Neural cell (in vitro differentiated cells): ENCODE measurements around the gene TOP3A. TPM values are rescaled to one million over a fixed set of nuclear protein-coding genes. Genes with fewer than 3 reads are reported as not detected.

ENCODE experiments used
- H2AFZ ChIP-seq: fragments of 200-600, 300-800 bp; sonication (generic), shearing (Covaris generic); 2 replicates; pipeline ENCODE4 v1.6.0; 2014; ENCODE audit warnings: low read depth, mild to moderate bottlenecking, antibody characterized with exemption, low read length, moderate library complexity
- H3F3A ChIP-seq: fragments of 200-600 bp; shearing (Covaris generic); 2 replicates; pipeline ENCODE4 v1.6.1; 2016; ENCODE audit warnings: mild to moderate bottlenecking, moderate library complexity, mixed read lengths, antibody characterized with exemption, low read length; ENCODE audit not compliant: insufficient read depth, poor library complexity, severe bottlenecking
- H3K27ac ChIP-seq: fragments of 200-600, 300-800 bp; sonication (generic), shearing (Covaris generic); 2 replicates; pipeline ENCODE4 v1.5.1; 2014; ENCODE audit warnings: mild to moderate bottlenecking, low read length, moderate library complexity
- H3K27me3 ChIP-seq: fragments of 300-800, 200-600 bp; sonication (generic), shearing (Covaris generic); 2 replicates; pipeline ENCODE4 v1.6.0; 2014; ENCODE audit warnings: mild to moderate bottlenecking, low read depth, low read length, moderate library complexity; ENCODE audit not compliant: insufficient read depth
- H3K36me3 ChIP-seq: fragments of 300-800, 200-600 bp; sonication (generic), shearing (Covaris generic); 2 replicates; pipeline ENCODE4 v1.5.1; 2014; ENCODE audit warnings: mild to moderate bottlenecking, antibody characterized with exemption, low read length, moderate library complexity; ENCODE audit not compliant: insufficient read depth
- H3K4me2 ChIP-seq: fragments of 300-800, 200-600 bp; sonication (generic), shearing (Covaris generic); 2 replicates; pipeline ENCODE4 v1.6.0; 2014; ENCODE audit warnings: mild to moderate bottlenecking, low read length
- H3K4me3 ChIP-seq: fragments of 300-800, 200-600 bp; sonication (generic), shearing (Covaris generic); 2 replicates; pipeline ENCODE4 v1.5.1; 2014; ENCODE audit warnings: mild to moderate bottlenecking, low read length, moderate library complexity
- H3K79me2 ChIP-seq: fragments of 200-600 bp; shearing (Covaris generic); replicated peaks from 2 replicates; pipeline ENCODE4 v1.6.0; 2014; ENCODE audit warnings: mild to moderate bottlenecking, low read length, moderate library complexity; ENCODE audit not compliant: insufficient read depth
- H3K9ac ChIP-seq: fragments of 300-800, 200-600 bp; sonication (generic), shearing (Covaris generic); 2 replicates; pipeline ENCODE4 v1.6.1; 2016; ENCODE audit warnings: mild to moderate bottlenecking, low read length, mixed read lengths
- H3K9me2 ChIP-seq: fragments of 200-600 bp; shearing (Covaris generic); 2 replicates; pipeline ENCODE4 v1.6.1; 2016; ENCODE audit warnings: mild to moderate bottlenecking, low read length, mixed read lengths; ENCODE audit not compliant: insufficient read depth
- H3K9me3 ChIP-seq: fragments of 200-600, 300-800 bp; sonication (generic), shearing (Covaris generic); 2 replicates; pipeline ENCODE4 v1.6.1; 2016; ENCODE audit warnings: mild to moderate bottlenecking, mixed run types, low read length, moderate library complexity, mixed read lengths
- H4K20me1 ChIP-seq: fragments of 200-600 bp; shearing (Covaris generic); 2 replicates; pipeline ENCODE4 v1.6.1; 2016; ENCODE audit warnings: mild to moderate bottlenecking, mixed run types; ENCODE audit not compliant: insufficient read depth
- CTCF ChIP-seq: fragments of 450-650 bp; IDR thresholded peaks from 2 replicates; pipeline ENCODE4 v1.5.1; 2014; ENCODE audit warnings: antibody characterized with exemption, mild to moderate bottlenecking, moderate library complexity; ENCODE audit not compliant: poor library complexity, severe bottlenecking
- EP300 ChIP-seq: fragments of 450-650 bp; conservative IDR thresholded peaks from 2 replicates; pipeline ENCODE4 v1.6.1; 2014; ENCODE audit warnings: antibody characterized with exemption, mild to moderate bottlenecking, moderate library complexity; ENCODE audit not compliant: poor library complexity, severe bottlenecking
- EZH2 ChIP-seq: fragments of 200-600, 300-800 bp; shearing (Covaris generic), sonication (generic); IDR thresholded peaks from 2 replicates; pipeline ENCODE4 v1.6.1; 2014; ENCODE audit warnings: antibody characterized with exemption, low read length, borderline replicate concordance, mild to moderate bottlenecking; ENCODE audit not compliant: insufficient read depth, poor library complexity, severe bottlenecking
- MXI1 ChIP-seq: fragments of 450-650 bp; conservative IDR thresholded peaks from 2 replicates; pipeline ENCODE4 v1.6.1; 2014; ENCODE audit warnings: antibody characterized with exemption, mild to moderate bottlenecking; ENCODE audit not compliant: poor library complexity, severe bottlenecking
- POLR2AphosphoS5 ChIP-seq: IDR thresholded peaks from 2 replicates; pipeline ENCODE4 v1.6.1; 2012
- RAD21 ChIP-seq: fragments of 450-650 bp; conservative IDR thresholded peaks from 2 replicates; pipeline ENCODE4 v1.6.1; 2014; ENCODE audit warnings: antibody characterized with exemption, mild to moderate bottlenecking, moderate library complexity
- REST ChIP-seq: IDR thresholded peaks from 2 replicates; pipeline ENCODE4 v1.6.1; 2012; ENCODE audit warnings: borderline replicate concordance
- SMC3 ChIP-seq: fragments of 450-650 bp; conservative IDR thresholded peaks from 2 replicates; pipeline ENCODE4 v1.6.1; 2014; ENCODE audit warnings: antibody characterized with exemption, mild to moderate bottlenecking, moderate library complexity; ENCODE audit not compliant: poor library complexity
- TAF1 ChIP-seq: IDR thresholded peaks from 2 replicates; pipeline ENCODE4 v1.6.1; 2012; ENCODE audit warnings: low read depth
- polyA plus RNA-seq: library from polyadenylated mRNA; depleted of rRNA; stranded (reverse); fragments of >200 nt; gene quantifications from 2 replicates; pipeline ENCODE4 v1.2.3, GENCODE V29; 2014

TOP3A gene
- polyA plus RNA-seq, 1 donor from 2014 or later = 31.9 TPM

- Histone ChIP-seq H2AFZ (peak within 1 kb of the TSS; percentile 81), H3K9me2 (no peaks in the 10 kb centered on the region), H3K36me3 (no peaks in the 10 kb centered on the region), H3K79me2 (peaks cover 31% of the 10 kb centered on the region), H3K4me3 (peak within 1 kb of the TSS; percentile 91), H3K27ac (peak within 1 kb of the TSS; percentile 87), H3K9me3 (no peaks in the 10 kb centered on the region), H3K27me3 (no peaks in the 10 kb centered on the region), H3F3A (no peaks in the 10 kb centered on the region), H3K9ac (peak within 1 kb of the TSS; percentile 86), H3K4me2 (peak within 1 kb of the TSS; percentile 66), H4K20me1 (no peaks in the 10 kb centered on the region)
- peak; percentile 84 for TF ChIP-seq POLR2AphosphoS5
- peak; percentile 28 for TF ChIP-seq CTCF
- no peak for TF ChIP-seq EZH2
- peak; percentile 75 for TF ChIP-seq TAF1
- peak; percentile 59 for TF ChIP-seq REST
- TF ChIP-seq SMC3 = peak; percentile 30
- TF ChIP-seq MXI1 = peak; percentile 60
- TF ChIP-seq RAD21 = peak; percentile 17
- TF ChIP-seq EP300 = no peak
Observed at GRCh38 chr17:18260332-18261145, 54.3 kb downstream of the TOP3A start, which contains the start of gene MIEF2. Gene MIEF2, plus strand, starts transcription at chr17:18260662. Its CDS starts 2,059 bp downstream, at chr17:18262721.

GRCh38 chr17:18259621-18260331 lies 55.0 kb downstream of the TOP3A start:
- TF ChIP-seq REST (no peak), SMC3 (no peak), MXI1 (no peak), RAD21 (no peak), TAF1 (no peak), CTCF (no peak), EP300 (no peak), POLR2AphosphoS5 (no peak), EZH2 (no peak)
- Histone ChIP-seq H3F3A (no peaks in the 10 kb centered on the region), H3K27ac (no peak overlapping the region), H3K79me2 (peaks cover 31% of the 10 kb centered on the region), H3K27me3 (no peaks in the 10 kb centered on the region), H2AFZ (peak overlapping the region; percentile 28), H3K4me3 (peak overlapping the region; percentile 91), H3K9me2 (no peaks in the 10 kb centered on the region), H3K36me3 (no peaks in the 10 kb centered on the region), H4K20me1 (no peaks in the 10 kb centered on the region), H3K9me3 (no peaks in the 10 kb centered on the region), H3K4me2 (no peak overlapping the region), H3K9ac (peak overlapping the region; percentile 86)
